CD4-positive, alpha-beta T cell treated with Interleukin-15 for 4 hours (primary cell): ENCODE data around the gene KLK15.
"Not testable (repeated sequence)": the region's sequence is repeated elsewhere in the genome, so short reads cannot be mapped to it uniquely, and the experiment has no call there.

Source experiments
- DNase-seq: peaks from one replicate; pipeline ENCODE4 v3.0.0-alpha.2; 2020; ENCODE audit warnings: low spot score

The KLK15 gene

GRCh38 chr19:50796128-50796633, 37.2 kb downstream of the KLK15 start:
- DNase-seq: no peak

DNA sequence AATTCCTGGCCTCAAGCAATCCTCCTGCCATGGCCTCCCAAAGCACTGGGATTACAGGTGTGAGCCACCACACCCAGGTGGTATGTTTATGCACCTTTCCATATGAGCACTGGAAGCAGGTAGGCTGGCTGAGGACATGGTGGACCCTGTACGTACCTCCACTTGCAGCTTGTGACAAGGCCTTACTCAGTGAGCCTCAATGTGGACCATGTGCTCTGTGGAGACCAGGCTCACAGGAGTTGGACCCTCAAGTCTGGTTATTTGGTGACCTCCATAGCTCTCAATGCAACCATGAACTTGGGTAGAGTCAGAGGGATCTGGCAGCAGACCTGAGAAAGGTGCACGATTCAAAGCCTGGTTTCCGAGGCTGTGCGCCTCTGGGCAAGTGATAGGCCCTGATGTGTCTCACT, 37.7 kb downstream of the KLK15 start:
- DNase-seq: no peak

- no peak for DNase-seq
These were observed 38.3 kb downstream of the KLK15 start for GRCh38 chr19:50794876-50795663.

DNA sequence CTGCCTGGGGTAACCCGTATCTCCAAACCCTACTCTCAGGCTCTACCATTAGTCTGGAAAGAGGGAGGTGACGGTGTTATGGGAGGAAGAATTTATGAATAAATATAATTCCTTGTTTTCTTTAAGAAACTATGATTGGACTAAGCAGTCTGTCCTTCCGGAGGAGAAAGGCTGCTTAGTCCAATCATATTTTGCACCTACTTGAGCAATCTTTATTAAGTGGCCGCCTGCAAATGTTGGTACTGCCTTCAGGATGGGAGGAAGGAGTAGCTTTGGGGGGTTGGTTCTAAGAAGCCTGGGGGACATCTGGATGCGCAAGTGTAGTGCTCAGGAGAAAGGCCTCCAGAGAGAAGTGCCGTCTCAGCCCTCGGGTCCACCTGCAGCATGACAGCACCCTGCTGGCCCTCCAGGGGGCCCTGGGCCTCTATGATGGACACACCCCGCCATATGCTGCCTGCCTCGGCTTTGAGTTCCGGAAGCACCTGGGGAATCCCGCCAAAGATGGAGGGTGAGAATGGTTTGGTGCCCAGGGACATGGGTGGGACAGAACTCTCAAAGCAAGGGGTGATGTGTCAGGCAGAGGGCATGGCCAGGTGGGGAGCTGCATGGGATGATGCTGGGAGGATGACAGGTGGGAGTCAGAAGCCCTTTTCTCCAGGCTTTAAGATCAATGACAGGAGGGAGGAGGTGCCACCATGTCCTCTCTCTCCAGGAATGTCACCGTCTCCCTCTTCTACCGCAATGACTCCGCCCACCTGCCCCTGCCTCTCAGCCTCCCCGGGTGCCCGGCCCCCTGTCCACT, 39.1 kb downstream of the KLK15 start:
- no peak for DNase-seq

DNA sequence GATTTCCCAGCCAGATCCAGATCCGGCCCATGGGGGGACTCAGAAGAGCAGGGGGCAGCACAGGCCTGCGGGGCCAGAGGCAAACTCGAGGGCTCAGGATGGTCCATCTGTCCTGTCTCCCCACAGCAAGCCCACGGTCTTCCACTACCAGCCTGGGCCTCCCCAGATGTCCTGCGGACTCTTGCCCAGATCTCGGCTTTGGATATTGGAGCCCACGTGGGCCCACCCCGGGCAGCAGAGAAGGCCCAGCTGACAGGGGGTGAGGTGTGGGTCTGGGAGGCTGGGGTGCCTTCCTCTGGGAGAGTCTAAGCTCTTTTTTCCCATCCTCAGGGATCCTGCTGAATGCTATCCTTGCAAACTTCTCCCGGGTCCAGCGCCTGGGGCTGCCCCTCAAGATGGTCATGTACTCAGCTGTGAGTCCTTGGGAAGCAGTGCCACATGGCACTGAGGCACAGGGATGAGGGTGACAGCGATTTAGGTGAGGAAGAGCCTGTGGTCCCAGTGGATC, 39.8 kb downstream of the KLK15 start:
- DNase-seq: no peak

DNA sequence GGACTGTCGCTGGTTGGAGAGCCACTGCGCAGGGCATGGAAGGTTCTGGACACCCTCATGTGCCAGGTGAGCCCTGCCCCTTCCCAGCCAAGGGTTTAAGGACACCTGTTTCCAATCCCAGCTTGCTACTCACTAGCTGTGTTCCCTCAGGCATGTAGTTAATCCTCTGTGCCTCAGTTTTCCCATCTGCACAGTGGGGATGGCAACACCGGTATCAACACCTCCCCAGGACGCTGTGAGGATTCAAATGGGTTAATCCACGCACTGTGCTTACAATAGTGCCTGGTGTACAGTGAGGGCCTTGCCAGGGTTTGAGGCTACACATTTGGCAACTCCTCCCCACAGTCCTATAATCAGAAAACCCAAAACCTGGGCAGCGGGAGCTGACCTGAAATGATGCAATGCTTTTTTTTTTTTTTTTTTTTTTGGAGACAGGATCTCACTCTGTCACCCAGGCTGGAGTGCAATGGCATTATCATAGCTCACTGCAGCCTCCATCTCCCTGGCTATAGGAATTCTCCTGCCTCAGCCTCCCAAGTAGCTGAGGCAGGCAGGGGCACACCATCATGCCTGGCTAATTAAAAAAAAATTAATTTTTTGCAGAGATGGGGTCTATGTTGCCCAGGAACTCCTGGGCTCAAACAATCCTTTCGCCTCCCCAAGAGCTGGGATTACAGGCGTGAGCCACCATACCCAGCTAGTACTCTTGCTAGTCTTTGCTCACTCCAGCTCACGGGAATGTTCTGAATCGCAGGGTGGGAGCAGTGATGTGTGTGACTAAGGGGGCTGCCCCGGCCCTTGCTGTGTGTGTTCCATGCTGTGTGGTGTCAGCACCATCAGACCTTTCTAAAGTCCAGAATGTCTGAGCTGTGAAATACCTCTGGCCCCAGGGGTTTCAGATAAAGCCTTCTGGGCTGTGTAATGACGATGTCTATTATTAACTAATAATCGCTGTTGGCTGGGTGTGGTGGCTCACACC, 40.8 kb downstream of the KLK15 start:
- DNase-seq: no peak

- DNase-seq: no peak
These were observed 41.6 kb downstream of the KLK15 start for GRCh38 chr19:50791594-50792271.

GRCh38 chr19:50790922-50791467, 42.4 kb downstream of the KLK15 start:
- no peak for DNase-seq

DNA sequence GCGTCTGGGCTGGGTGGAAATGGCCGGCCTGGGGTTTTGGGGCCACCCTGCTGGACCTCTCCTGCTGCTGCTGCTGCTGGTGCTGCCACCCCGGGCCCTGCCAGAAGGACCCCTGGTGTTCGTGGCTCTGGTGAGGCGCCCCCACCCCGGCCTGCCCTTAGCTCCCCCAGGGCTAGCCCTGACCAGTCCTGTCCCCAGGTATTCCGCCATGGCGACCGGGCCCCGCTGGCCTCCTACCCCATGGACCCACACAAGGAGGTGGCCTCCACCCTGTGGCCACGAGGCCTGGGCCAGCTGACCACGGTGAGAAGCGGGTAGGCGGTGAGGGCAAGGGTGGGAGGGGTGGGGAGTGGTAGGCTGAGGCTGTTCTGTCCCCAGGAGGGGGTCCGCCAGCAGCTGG, 43.0 kb downstream of the KLK15 start, which contains the start of gene ACP4:
Gene ACP4 (plus strand): TSS at position 20 of the 400 bp plus-strand sequence. CDS start 0 bp downstream, at position 20.
- DNase-seq: no peak

- no peak for DNase-seq
These were observed 48.0 kb downstream of the KLK15 start for GRCh38 chr19:50785329-50785728.

GRCh38 chr19:50784710-50785109, 48.7 kb downstream of the KLK15 start:
- no peak for DNase-seq

GRCh38 chr19:50783848-50784152, 49.6 kb downstream of the KLK15 start:
- DNase-seq: not testable (repeated sequence)

GRCh38 chr19:50780753-50781435, 52.5 kb downstream of the KLK15 start:
- DNase-seq: no peak

DNA sequence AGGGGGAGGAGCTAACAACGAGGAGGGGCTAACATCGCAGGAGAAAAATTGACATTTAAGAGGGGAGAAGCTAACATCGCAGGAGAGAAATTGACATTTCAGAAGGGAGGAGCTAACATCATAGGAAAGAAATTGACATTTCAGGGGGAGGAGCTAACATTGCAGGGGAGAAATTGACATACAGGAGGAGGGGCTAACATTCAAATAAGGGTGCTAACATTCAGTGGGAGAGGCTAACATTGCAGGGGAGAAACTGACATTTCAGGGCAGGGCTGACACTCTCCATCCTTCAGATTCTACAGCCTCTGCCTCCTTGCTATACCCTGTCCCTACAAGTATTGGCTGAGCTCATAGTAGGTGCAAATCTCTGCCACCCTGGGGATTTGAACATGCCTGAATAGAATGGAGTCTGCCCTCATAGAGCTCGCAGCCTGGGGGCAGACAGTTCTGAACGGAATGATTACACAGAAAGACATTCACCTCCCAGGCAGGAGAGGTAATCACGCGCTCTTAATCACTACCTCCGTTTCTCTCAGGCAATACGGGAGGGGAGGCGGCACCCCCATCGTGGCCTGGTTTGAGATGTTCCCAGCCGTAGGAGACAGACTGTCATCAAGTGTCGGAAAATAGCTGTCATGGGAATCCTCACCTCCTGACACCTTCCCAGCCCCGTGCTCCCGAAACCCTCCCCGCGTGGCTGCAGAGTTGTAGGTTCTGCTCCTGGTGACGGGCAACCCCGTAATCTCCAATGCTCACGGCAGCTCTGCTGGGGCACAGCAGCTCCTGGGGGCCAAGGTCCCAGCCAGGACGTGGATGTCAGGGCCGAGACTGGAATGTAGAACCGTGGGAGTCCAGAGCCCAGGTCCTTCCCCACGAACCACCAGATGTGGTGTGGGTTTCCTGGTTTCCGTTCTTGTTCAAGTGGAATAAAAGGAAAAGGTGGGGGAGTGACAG, 53.6 kb downstream of the KLK15 start:
- DNase-seq: no peak

- no peak for DNase-seq
These were observed 54.4 kb downstream of the KLK15 start for GRCh38 chr19:50778906-50779430.

DNA sequence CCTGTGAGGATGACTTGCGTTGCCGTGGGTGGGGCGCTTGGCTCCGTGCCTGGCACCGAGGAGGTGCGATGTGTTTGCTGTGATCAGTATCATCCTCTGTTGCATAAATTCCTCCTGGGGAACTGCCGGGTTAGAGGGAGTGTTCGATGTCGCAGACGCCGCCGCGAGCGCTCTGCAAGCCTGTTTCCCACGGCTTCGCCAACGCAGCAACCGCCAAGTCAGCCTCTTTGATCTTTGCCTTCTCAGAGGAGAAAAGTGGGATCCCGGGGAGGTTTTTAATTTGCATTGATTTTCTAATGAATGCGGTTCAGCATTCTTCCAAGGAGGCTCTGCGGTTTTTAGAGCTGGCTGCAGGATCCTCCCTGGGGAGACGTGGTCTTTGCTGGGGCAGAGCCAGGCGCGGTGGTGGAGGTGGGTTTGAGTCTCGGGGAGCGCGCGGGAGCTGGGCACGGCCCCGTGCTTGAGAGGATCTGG, 55.5 kb downstream of the KLK15 start:
- DNase-seq: no peak

DNA sequence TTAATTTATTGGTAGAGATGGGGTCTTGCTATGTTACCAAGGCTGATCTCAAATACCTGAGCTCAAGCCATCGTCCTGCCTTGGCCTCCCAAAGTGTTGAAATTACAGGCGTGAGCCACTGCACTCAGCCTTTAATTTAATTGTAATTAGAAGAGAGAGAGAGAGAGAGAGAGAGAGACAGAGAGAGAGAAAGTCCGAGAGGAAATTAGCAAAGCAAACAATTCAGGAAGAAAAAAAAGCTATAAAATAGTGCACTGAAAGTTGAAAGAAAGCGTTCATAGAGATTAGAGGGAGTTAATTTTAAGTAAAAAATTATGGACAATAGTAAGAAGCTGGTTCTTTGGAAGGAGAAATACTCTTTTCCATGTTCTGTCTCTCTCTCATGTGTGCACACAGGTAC, 56.1 kb downstream of the KLK15 start:
- DNase-seq: no peak

GRCh38 chr19:50776131-50776530, 57.2 kb downstream of the KLK15 start:
- no peak for DNase-seq
